ENCODE results near the gene SOX18. TPM values are rescaled to one million over a fixed set of nuclear protein-coding genes. Genes with fewer than 3 reads are reported as not detected.

Gene SOX18
- total RNA-seq, 2 donors from 2014 or later: 40.8 to 47.6 TPM

DNA sequence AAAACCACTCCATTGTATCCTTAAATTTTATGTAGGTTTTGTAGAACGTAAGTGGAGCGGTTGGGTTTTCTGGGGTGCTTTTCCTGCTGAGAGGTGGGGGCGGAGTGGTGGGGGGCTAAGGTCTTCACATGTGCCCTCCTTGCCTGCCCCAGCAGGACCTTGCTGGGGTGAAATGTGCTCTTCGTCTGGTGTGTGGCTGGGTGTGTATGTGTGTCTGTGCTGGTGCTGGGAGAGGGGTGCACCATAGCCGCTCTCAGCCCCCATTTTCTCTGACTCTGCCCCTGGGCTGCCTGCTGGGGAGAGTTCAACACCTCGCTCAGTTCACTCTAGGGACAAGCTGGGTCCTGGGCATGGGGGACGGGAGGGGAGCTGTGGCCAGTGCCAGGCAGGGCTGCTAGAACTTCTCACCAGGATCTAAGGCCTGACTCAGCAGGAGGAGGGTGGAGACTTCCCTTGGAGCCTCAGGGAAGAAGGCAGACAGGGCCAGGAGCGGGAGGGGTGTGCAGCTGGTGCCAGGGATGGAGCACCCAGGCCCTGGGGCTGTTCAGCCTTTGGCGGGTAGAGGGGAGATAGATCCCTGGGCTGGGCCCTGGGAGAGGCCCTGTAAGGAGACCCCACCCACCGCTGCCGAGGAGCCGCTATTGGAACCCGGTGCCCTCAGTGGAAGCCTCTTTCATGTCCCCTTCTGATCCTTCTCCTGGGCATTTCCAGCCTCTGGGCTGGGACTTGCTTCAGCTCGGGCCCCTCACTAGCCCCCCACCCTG is 4.8 kb downstream of the SOX18 start:
- intact Hi-C loops (cut with DNase I): loop anchor here in 1 of 2 donors (5.0 kb wide), 2 partner anchors 457 to 1637 kb away; partner anchors contain the start of gene CABLES2
- no peak for DNase-seq (ENCODE audit: low spot score)

DNA sequence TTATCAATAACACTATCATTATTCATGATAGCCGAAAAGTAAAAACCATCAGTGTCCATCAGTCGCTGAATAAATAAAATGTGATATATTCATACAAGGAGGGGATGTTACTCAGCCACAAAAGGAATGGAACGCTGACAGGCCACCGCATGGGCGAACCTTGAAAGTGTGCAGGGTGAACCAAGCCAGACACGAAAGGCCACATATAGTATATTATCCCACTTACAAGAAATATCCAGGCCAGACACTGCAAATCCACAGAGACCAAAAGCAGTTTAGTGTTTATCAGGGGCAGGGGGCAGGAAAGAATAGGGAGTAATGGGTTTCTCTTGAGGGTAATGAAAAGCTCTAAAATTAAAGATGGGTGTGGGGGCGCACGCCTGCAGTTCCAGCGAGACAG is 5.7 kb downstream of the SOX18 start:
- no peak for DNase-seq (ENCODE audit: low spot score)
- intact Hi-C loops (cut with DNase I): loop anchor here in 1 of 2 donors (5.0 kb wide), 2 partner anchors 456 to 1636 kb away; partner anchors contain the start of gene CABLES2

DNA sequence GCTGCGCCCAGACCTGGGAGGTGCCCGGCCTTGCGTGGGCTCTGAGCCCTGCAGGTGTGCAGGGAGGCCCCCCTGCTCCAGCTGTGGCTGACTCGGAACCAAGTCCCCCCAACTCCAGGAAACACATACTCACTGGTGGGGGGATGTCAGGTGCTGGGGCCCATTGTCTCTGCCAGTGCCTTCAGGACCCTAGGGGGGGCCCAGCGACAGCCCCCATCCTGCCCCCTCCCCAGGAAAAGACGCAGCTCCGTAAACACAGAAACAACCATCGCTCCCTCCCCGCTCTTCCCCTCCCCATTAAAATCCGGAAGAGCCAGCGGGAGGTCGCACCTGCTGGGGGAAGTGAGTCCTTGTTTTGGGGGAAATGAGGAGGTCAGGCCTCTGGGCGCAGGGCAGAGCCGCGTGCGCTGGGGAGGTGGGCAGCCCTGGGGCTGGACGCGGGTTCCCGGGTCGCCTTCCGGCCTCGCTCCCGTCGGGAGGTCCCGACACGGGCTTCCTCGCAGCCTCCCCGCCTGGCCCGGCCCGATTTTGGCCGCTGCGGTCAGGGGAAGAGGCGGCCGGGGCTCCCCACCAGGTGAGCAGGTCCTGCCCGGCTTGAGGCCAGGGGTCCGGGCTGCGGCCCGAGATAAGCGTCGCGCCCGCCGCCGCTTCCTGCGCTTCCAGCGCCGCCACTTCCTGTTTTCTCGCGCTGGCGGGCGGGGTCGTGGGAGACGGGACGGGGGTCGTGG is 7.2 kb downstream of the SOX18 start:
- DNase-seq (ENCODE audit: low spot score): no peak
- intact Hi-C loops (cut with DNase I): loop anchor here in 1 of 2 donors (5.0 kb wide), 2 partner anchors 455 to 1635 kb away; partner anchors contain the start of gene CABLES2

DNA sequence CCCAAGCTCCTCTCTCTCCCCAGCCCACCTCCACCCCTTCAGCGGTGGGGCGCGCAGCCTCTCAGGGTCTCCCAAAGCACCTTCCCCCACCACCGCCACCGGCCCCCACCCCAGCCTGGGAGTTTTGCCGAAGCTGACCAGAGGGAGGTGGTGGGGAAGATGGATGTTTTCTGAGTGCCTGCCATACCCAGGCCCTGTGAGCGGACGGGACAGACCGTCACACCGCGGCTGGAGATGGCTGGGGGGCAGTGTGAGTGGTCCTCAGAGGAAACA is 7.7 kb downstream of the SOX18 start:
- no peak for DNase-seq (ENCODE audit: low spot score)
- intact Hi-C loops (cut with DNase I): loop anchor here in 1 of 2 donors (5.0 kb wide), 2 partner anchors 454 to 1634 kb away; partner anchors contain the start of gene CABLES2

DNA sequence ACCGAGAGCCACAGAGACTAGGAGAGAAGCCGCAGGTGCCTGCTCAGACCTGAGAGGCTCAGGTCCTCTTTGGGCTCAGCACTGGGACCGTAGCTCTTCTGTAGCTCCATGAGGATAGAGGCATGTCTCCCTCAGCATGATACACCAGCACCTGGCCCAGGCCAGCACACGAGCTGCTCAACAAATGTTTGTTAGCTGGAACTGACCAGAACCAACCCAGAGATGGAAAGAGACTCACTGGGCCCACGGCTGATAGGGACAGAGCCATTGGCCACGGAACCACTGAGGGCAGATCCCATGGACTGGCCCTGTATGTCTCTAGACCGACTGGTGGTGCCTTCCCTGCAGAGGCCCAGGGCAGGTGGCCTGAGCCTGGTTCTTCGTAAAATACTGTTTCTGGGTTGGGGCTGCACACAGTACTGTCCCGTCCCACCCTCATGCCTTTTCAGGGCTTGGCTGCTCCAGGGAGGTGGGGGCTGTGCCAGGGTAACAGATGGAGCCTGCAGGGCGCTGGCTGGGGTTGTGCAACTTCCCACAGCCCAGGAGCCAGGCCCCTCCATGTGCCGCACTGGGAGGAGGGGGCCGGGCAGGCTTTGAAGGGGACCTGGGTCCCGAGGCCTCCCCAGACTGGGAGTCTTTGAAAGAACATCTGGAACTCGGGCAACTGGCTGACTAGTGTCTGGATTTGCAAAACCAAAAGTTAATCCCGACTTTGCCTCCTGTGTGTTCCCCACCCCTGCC is 8.2 kb downstream of the SOX18 start:
- no peak for DNase-seq (ENCODE audit: low spot score)
- intact Hi-C loops (cut with DNase I): loop anchor here in 1 of 2 donors (5.0 kb wide), 2 partner anchors 454 to 1634 kb away; partner anchors contain the start of gene CABLES2

DNA sequence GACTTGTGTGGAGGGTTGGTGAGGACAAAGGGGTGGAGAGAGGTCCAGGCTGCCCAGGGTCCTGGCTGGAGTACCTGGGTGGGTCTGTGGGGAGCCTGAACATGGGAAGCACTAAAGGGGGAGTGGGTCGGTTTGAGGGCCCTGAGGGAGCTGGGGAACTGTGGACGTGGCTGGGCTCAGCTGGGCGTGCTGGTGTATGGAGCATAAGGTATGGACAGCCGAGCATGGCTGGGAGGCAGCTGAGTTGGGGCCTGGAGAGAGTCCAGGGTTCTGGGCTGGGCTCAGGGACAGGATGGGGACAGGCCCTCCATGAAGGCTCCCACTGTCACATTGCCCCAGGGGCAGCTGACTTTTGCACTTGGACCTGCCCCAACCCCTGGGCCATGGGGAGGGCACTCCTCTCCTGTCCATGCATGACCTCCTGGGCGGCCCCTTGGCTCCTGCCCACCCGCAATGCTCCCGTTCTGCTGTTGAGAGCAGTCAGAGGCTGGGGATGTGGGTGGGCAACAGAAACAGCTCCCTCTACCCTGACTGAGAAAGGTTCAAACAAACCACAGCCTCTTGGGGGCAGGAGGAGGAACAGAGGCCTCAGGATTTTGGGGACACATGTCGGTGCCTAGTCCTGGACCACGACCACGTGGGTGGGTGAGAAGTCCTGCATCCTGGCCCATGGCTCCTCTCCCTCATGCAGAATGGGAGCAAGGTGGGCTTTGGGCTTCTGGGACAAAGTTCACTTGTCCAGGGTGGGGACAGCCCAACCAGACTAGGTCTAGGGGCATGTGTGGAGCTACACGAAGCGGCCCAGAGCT is 9.0 kb downstream of the SOX18 start:
- no peak for DNase-seq (ENCODE audit: low spot score)
- intact Hi-C loops (cut with DNase I): loop anchor here in 1 of 2 donors (5.0 kb wide), 2 partner anchors 453 to 1633 kb away; partner anchors contain the start of gene CABLES2

DNA sequence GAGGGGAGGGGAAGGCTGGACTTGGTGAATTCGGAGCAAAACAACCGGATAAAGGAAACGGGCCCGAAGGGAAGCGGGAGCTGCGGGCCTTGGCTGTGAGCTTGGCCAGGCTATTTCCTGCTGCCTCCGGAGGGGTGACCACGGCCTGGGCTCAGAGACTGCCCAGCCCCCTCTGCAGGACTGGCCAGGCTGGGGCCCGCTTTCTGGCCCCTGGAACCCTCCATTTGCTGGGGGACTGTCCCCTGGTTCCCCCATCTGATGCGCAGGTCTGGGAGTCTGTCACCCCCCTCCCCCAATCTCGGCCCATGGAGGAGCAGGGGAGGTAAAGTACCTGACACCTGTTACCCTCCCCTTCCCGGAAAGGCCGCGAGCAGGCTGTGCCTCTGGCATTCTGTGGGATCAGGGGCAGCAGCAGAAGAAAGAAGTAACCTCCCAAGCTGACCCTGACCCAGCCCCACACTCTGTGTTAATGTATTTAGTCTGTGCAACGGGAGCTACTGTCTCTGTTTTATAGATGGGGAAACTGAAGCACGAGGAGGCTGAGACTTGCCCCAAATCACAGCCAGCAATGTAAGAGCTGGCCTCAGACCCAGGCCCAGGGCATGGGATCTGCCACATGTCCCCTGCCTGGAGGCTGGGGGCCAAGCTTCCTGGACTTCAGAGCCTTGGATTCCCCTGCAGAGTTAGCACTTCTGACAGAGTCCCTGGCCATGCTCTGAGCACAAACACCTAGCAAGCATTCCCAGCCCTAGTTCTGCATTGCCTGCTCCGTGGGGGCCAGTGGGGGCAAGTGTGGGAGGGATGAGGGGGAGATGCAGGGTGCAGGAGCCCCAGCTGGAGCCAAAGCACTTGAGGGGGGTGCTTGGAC is 9.9 kb downstream of the SOX18 start:
- intact Hi-C loops (cut with DNase I): loop anchor here (5.0 to 10.0 kb wide), 4 partner anchors 75 to 1632 kb away; partner anchors contain the start of gene CABLES2 (in 1 of the 2)
- DNase-seq (ENCODE audit: low spot score): no peak

DNA sequence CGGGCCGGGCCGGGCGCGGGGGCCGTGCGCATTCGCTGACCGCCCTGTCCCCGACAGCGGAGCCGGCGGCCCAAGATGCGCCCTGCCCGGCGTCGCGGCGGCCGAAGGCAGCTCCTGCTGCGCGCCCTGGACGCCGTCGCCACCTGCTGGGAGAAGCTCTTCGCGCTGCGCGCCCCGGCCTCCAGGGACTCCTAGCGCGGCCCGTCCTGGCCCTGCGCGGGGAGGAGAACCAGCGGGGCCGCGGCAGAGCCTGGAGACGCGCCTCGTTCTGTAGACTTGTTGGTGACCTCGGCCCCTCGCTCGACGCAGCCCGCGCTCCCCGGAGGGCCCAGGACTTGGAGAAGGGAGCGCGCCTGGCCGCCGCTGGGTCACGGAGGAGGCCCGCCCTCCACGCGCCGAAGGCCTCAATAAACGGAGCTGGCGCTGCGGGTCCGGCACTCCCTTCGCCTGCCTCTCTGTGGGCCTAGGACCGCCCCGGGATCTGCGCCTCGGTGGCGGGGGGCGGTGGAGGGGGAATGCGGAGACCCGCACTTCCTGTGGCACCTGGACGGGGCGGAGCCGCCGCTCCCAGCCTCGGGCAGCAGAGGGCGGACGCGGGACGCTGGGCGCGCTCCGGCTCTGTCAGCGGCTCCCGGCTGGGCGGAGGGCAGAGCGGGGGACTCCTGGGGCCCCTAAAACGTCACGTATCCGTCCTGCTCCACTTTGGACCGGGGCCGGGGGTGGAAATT is 10.7 kb downstream of the SOX18 start:
- intact Hi-C loops (cut with DNase I): loop anchor here (5.0 to 10.0 kb wide), 2 partner anchors 76 to 84 kb away; no protein-coding TSS in a partner anchor
- DNase-seq (ENCODE audit: low spot score): peak; percentile 91

DNA sequence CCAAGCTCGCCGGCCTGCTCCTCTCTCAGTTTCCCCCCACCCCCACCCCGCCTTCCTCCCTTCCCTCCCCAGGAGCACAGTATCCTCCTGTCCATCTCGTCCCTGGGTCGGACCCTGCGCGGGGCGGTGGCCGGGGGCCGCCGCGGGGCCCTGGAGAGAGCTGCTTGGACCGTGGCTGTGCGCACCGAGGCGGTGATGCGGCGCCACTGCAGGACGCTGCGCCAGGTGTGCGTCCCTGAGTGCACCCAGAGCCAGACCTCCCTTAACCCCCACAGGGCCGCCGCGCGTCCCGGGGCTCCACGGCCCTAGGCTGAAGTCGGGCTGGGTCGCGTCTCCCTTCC is 11.2 kb downstream of the SOX18 start:
- intact Hi-C loops (cut with DNase I): loop anchor here (5.0 to 10.0 kb wide), 2 partner anchors 77 to 84 kb away; no protein-coding TSS in a partner anchor
- no peak for DNase-seq (ENCODE audit: low spot score)

DNA sequence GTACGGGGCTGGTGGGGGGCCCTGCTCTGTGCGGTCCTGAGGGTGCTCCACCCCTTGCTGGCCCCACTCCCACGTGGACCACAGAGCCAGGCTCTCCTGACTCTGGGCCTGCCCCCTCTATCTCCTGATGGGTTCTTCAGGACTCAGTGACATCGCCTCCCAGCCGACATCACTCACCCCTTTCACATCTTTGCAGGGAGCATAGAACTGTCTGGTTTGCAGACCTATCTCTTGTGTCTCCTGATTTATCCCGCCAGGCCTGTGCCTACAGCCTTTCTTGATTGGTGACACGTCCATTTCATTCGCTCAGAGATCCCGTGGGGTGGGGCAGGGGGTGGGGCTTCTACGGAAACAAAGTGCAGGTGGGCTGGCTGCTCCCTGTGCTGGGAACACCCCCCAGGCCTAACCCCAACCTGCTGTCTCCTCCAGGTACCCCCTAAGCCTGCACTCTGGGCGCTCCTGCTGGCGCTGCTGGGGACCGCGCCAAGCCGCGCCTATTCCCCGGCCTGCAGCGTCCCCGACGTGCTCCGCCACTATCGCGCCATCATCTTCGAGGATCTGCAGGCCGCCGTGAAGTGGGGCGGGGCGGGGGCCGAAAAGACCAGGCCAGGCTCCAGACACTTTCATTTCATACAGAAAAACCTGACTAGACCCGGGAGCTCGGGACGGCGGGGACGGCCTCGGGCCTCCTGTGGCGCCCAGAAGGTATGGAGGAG is 11.8 kb downstream of the SOX18 start:
- intact Hi-C loops (cut with DNase I): loop anchor here (5.0 to 10.0 kb wide), 2 partner anchors 77 to 85 kb away; no protein-coding TSS in a partner anchor
- DNase-seq (ENCODE audit: low spot score): no peak

DNA sequence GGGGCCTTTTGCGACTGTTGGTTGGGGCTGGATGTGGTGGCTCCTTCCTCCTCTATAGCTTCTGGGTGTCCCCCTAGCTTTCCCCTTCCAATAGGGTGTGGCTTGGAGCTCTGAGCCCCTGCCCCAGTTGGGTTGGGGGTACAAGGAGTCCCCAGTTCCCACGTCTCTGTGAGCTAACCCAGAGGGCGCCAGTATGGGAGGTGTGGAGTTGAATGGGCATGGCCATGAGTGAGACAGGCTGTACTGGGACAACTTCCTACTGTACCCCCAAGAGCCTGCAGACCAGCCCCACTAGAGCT is 12.3 kb downstream of the SOX18 start:
- intact Hi-C loops (cut with DNase I): loop anchor here (5.0 to 10.0 kb wide), 2 partner anchors 78 to 85 kb away; no protein-coding TSS in a partner anchor
- no peak for DNase-seq (ENCODE audit: low spot score)

DNA sequence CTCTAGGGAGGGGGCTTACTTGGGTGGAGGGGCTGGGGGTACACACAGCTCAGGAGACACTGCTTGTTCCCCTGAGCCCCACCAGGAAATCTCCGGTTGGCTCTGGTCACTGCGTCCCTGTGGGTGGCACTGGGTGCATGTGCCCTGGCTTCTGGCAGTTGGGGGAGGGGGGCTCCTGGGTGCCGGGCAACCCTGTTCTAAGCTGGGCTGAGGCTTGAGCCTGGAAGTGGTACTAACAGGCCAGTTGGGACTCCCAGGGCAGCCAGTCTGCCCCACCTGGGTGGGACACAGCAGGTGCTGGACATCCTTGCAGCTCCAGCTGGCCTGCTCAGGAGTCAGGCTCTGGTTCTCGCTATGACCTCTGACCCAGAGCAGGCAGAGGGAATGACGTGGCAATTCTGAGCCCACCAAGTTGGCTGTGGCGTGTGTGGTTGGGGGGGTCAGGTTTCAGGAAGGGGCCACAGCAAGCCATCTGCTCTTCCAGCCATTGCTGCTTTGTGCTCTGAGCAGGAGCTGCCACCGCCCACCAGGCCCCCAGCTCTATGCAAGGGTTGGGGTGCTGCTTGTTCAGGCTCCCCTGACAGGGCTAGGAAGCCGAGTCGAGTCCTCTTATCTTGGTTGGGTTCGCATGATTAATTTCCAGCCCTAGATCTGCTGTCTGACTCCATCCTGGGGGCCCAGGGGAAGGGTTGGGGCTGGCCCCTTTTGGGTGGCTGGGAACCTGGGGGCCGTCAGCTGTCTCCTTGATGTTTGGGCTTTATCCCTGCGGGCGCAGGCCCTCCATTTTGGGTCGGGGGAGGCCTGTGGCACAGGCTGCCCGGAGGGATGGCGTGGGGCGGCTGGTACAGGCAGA is 12.9 kb downstream of the SOX18 start:
- intact Hi-C loops (cut with DNase I): loop anchor here (5.0 to 10.0 kb wide), 2 partner anchors 78 to 86 kb away; no protein-coding TSS in a partner anchor
- DNase-seq (ENCODE audit: low spot score): no peak

DNA sequence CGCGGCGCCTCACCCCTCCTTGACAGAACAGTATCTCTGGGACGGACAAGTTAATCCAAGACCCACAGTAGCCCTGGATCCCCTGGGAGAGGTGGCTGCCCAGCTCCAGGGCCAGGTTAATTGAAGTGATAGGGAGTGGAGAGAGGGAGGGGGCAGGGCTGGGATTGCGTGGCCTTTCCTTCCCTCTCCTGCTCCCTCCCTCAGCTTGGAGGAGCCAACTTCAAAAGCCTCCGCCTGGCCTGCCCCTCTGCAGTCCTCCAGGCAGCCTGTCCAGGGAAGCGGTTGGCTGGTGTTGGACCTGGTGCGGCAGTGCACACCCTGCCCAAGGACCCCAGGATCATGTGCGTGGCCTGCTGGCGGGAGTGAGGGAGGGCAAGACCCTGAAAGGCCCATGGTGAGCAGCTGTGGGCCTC is 13.5 kb downstream of the SOX18 start, which contains the start of gene C20orf204:
TSS of gene C20orf204 (plus strand) at position 250 of the 413 bp plus-strand sequence. CDS start at position 392, 142 bp downstream.
- no peak for DNase-seq (ENCODE audit: low spot score)
- intact Hi-C loops (cut with DNase I): loop anchor here (5.0 to 10.0 kb wide), 2 partner anchors 79 to 86 kb away; no protein-coding TSS in a partner anchor

DNA sequence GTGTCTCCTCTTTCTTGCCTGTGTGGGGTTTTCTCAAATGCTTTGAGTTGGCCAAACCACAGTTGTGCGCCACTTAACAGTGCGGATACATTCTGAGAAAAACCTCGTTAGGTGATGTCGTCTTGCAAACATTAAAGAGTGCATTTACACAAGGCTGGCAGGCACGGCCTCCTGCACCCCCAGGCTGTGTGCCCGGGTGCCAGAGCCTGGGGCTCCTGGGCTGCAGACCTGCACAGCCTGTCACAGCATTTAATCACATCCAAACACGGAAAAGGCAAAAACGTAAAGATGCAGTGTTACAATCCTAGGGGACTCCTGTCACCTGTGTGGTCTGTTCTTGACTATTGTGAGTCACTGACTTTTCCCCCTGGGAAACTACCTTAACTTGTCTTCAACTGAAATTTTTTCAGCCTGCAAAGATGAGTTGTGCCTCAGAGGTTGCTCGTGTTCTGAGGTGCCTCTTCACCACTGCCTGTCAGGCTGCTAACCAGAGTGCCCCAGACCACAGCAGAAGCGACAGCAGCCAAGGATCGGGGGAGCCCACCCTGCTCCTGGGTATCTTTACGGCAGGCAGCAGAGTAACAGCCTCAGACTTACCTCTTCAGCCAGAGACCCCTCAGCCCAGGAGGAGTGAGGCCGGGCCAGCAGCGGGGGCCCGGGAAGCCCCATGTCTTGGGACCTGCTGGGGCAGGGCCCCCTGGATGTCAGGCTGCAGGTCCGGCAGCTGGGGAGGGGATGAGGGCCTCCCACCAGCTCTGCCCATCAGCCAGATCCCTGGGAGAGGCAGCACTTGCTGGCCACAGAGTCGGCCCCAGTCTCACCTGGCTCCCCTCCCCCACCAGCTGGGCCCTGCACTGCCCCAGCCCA is 14.1 kb downstream of the SOX18 start:
- intact Hi-C loops (cut with DNase I): loop anchor here (5.0 to 10.0 kb wide), 2 partner anchors 80 to 87 kb away; no protein-coding TSS in a partner anchor
- no peak for DNase-seq (ENCODE audit: low spot score)

Measured in posterior vena cava (tissue), 2 donors.